ENCODE measurements around the gene SCFD2. TPM values are rescaled to one million over a fixed set of nuclear protein-coding genes. Genes with fewer than 3 reads are reported as not detected.

The SCFD2 gene
- total and polyA plus RNA-seq, 12 donors = 2.9 to 15.0 (median 9.7) TPM

DNA sequence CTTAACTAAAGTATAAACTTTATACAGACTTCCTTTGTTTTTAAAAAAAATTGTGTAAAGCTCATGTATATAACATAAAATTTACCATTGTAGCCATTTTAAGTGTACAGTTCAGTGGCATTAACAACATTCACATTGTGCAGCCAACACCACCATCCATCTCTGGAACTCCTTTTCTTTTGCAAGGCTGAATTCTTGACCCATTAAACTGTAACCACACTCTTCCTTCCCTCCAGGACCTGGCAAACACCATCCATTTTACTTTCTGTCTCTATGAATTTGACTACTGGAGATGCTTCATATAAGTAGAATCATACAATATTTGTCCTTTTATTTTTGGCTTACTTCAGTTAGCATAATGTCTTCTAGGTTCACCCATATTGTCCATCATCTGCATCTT is 399.1 kb downstream of the SCFD2 start:
- peaks cover 0 to 18% (median 9%) of the 10 kb centered on the region in 9 donors for H3K4me1 ChIP-seq
- TF ChIP-seq, protein P1, sequence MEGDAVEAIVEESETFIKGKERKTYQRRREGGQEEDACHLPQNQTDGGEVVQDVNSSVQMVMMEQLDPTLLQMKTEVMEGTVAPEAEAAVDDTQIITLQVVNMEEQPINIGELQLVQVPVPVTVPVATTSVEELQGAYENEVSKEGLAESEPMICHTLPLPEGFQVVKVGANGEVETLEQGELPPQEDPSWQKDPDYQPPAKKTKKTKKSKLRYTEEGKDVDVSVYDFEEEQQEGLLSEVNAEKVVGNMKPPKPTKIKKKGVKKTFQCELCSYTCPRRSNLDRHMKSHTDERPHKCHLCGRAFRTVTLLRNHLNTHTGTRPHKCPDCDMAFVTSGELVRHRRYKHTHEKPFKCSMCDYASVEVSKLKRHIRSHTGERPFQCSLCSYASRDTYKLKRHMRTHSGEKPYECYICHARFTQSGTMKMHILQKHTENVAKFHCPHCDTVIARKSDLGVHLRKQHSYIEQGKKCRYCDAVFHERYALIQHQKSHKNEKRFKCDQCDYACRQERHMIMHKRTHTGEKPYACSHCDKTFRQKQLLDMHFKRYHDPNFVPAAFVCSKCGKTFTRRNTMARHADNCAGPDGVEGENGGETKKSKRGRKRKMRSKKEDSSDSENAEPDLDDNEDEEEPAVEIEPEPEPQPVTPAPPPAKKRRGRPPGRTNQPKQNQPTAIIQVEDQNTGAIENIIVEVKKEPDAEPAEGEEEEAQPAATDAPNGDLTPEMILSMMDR (IDR thresholded peaks at IDR 0.05) = no peak
- no peaks in the 10 kb centered on the region for H3K36me3 ChIP-seq
- H3K4me3 ChIP-seq = no peak overlapping the region
- ATAC-seq (no peak), DNase-seq (no peak)
- no peak overlapping the region for H3K27ac ChIP-seq
- intact Hi-C loops (cut with DNase I) = no loop called here
- no peaks in the 10 kb centered on the region for H3K27me3 ChIP-seq
- H3K9me3 ChIP-seq = peaks cover 0 to 13% (median 0%) of the 10 kb centered on the region in 11 donors

DNA sequence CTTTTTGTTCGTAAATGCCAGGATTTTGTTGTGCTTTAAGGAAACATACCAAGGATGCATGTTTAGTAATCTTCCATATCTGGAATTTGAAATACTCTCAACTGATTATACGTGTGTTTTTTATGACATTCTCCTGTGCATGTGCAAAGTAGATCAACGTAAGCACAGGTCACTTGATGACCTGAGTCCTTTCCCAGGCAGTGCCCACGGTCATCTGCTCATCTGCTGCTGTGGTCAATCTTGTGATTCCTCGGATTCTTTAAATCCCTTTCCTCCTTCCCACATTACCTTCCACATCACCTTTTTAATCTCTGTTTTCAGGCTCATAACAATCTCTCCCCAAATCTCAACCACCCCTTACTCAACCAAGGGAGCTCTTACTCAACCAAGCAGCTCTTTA is 399.7 kb downstream of the SCFD2 start:
- ATAC-seq = no peak
- H3K9me3 ChIP-seq = peaks cover 0 to 13% (median 0%) of the 10 kb centered on the region in 11 donors

DNA sequence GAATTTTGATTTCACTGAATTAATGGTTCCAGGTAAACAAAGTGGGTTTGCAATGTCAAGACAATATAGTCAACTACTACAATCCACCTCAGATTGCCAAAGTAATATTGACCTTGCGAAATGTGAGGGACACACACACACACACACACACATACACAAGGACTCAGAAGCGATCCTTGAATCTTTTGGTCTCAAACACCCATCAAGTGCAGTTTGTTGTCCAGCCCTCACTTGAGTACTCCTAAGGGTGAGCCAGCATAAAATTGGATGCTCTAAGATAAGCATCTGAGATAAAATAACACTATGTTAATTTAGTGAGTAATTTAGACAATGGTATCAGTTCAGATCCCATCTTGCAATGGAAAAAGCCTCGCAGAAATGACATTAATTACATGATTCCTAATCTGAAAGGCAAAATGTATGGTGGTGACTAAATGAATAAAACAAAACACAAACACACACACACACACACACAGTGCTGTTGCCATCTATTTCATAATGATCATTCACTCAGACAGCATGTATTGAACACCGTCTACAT is 401.2 kb downstream of the SCFD2 start:
- Histone ChIP-seq H3K36me3 (no peaks in the 10 kb centered on the region), H3K4me1 (peaks cover 0 to 18% (median 9%) of the 10 kb centered on the region in 9 donors), H3K9me3 (peaks cover 0 to 1% (median 0%) of the 10 kb centered on the region in 11 donors), H3K4me3 (no peak overlapping the region), H3K27ac (no peak overlapping the region), H3K27me3 (no peaks in the 10 kb centered on the region)
- intact Hi-C loops (cut with DNase I) = no loop called here
- TF ChIP-seq, protein P1 (IDR thresholded peaks at IDR 0.05) = no peak
- ATAC-seq (no peak), DNase-seq (no peak)
- WGBS, 2 donors = 96 to 98% methylated on average over 4 of the region's 4 CpGs

More for the DNA sequence above, 399.7 kb downstream of the SCFD2 start:
- Histone ChIP-seq H3K4me3 (no peak overlapping the region), H3K36me3 (no peaks in the 10 kb centered on the region), H3K4me1 (peaks cover 0 to 18% (median 9%) of the 10 kb centered on the region in 9 donors), H3K27me3 (no peaks in the 10 kb centered on the region), H3K27ac (no peak overlapping the region)
- no peak for DNase-seq
- intact Hi-C loops (cut with DNase I) = no loop called here
- TF ChIP-seq, protein P1 (IDR thresholded peaks at IDR 0.05) = no peak
- 96 to 97% methylated on average over 5 of the region's 5 CpGs for WGBS, 2 donors

DNA sequence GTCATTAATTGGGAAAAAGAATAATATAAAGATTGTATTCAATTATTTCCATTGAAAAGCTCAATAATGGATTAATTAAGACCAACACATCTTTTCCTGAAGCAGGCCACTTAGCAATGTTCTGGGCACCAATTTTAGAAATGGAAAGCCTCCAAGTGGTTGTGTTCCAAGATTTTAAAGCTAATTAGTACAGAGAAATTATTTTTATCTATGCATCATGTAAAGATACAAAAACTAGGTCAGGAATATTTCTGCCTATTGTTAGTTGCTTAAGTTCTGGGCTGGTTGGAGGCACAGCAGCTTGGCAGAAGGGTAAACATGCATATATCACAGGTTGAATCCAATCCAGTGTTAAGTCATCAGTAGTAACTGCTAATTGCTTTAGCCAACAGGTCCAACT is 401.9 kb downstream of the SCFD2 start:
- Histone ChIP-seq H3K4me1 (peaks cover 0 to 18% (median 9%) of the 10 kb centered on the region in 9 donors), H3K27me3 (no peaks in the 10 kb centered on the region), H3K4me3 (no peak overlapping the region), H3K27ac (no peak overlapping the region), H3K9me3 (no peaks in the 10 kb centered on the region), H3K36me3 (no peaks in the 10 kb centered on the region)
- no peak for DNase-seq
- intact Hi-C loops (cut with DNase I) = no loop called here
- ATAC-seq = no peak
- TF ChIP-seq, protein P1 (IDR thresholded peaks at IDR 0.05) = no peak

All from heart right ventricle (tissue), 16 donors.